Stimulated activated CD4-positive, alpha-beta T cell treated with anti-CD3 and anti-CD28 coated beads, Interleukin-15, amount 100 ng/mL, for 1 hour (primary cell): ENCODE data around the gene SSPN.

Experiments
- DNase-seq, 2 donors: peaks; one replicate each; pipeline ENCODE4 v3.0.0-alpha.2; 2020; ENCODE audit warnings: low read depth in 1 of 2, low spot score in 1 of 2

Gene SSPN, protein sequence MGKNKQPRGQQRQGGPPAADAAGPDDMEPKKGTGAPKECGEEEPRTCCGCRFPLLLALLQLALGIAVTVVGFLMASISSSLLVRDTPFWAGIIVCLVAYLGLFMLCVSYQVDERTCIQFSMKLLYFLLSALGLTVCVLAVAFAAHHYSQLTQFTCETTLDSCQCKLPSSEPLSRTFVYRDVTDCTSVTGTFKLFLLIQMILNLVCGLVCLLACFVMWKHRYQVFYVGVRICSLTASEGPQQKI

DNA sequence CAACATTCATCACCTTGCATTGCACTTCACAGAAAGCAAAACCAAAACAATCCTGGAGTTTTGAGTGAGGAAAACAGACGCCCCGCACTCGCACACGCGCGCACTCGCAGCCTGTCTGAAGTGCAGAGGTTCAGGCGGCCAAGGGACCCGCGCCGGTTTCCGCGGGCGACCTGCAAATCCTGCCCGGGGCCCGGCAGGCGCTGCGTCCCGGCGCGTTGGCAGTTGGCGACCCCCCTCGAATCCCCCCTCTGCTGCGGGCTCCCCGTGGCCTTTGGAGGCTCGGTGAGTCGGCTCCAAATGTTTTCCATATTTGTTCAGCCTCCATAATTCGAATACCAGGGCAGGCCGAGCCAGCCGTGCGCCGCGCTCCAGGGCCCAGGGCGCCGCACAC lies at the start of gene SSPN:
Gene SSPN, plus strand, starts transcription at position 324 of the 391 bp plus-strand sequence. CDS start 100 bp downstream, outside the sequence.
- no peak for DNase-seq

DNA sequence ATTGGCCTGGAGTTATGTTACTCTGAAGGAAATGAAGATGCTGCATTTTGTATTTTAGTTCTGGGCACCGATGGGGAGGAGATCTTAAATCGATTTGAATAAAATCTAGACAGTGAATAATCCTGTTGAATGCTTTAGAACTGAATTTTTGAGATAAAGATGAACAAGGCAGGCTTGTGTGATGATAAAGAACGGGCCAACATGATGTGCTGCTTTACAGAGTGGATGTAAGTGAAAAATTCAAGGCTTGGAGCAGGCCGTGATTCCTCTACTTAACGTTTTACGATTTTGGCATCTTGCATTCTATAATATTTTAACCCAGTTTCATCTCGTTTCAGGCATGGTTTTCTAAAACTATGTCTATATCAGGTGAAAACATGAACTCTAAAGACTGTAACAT lies 47.1 kb upstream of the SSPN start:
- no peak for DNase-seq

DNA sequence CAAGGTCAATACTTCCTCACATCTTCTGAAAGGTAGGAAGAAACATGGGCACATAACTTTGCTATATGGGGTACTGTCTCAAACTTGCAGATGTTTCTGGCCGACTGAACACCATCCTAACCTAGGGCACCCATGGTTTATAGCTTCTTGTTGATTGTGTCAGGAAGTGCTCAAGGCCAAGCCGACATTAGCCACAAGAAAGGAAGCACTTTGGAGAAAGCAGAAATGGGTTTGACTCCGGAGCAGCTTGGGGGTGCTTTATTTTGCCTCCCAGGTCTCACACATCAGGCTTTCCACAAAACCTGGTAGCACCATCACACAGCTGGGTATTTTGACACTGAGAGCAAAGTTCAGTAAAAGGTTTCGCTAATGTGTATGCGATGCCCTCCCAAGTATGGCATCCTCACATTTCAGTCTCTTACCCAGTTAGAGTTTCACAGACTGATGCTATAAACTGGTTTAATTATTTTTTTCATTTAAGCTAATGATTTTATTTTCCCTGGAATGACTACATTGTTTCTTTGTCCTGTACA lies 45.3 kb upstream of the SSPN start:
- DNase-seq = no peak

- DNase-seq = no peak
These were observed 44.5 kb upstream of the SSPN start for GRCh38 chr12:26150736-26151450.

DNA sequence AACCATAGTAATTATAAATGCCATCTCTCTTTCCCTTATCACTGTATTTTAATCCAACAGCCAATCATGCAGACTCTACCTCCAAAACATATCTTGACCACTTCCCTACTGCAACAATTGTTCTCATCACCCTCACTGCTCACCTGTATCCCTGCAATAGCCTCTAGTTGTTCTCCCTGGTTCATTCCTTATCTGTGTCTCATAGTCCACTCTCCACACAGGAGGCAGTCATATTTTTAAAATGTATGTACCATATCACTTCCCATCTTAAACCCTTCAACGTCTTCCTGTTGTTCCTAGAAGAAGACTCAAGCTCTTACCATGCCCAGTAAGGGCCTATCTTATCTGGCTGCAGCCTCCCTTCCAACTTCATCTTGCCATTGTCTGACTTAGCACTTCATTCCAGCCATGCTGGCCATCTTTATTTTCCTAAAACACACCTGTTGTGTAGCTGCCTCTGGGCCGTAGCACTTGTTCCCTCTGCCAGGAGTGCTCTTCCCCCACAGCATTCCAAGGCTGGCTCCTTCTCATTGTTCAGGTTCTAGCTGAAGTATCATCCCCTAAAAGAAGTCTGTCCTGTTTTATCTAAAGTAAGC lies 42.8 kb upstream of the SSPN start:
- no peak for DNase-seq

GRCh38 chr12:26153421-26154154 lies 41.8 kb upstream of the SSPN start:
- no peak for DNase-seq

DNA sequence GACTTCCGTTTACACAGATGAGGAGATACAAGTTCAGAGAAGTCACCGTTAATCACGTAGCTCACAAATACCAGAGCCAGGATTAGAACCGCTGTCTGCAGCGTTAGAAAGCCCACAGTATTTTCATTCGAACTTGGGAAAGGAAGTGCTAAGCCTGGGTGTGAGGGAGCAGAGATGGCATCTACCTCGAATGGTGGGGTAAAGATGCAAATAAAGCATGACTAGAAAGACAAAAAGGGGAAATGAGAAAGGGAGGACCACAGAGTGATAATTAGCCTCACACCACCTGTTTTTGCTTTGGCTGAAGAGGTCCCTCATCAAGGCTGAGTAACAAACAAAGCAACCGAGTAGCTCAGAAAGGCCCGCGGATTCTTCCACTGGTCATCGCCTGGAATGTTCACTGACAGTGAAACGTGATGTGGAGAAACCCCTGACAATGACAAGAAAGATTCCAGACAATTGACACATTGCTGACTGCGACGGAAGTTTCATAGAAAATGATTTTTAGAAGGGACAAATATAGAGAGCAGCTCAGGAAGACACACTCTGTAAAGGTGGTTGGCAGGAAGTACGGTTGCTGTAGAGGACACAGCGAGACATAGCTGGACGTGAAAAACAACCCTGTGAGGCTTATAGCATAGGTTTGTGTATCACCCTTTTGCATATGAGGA lies 39.0 kb upstream of the SSPN start:
- DNase-seq = no peak

- no peak for DNase-seq
These were observed 38.4 kb upstream of the SSPN start for GRCh38 chr12:26157001-26157400.

DNA sequence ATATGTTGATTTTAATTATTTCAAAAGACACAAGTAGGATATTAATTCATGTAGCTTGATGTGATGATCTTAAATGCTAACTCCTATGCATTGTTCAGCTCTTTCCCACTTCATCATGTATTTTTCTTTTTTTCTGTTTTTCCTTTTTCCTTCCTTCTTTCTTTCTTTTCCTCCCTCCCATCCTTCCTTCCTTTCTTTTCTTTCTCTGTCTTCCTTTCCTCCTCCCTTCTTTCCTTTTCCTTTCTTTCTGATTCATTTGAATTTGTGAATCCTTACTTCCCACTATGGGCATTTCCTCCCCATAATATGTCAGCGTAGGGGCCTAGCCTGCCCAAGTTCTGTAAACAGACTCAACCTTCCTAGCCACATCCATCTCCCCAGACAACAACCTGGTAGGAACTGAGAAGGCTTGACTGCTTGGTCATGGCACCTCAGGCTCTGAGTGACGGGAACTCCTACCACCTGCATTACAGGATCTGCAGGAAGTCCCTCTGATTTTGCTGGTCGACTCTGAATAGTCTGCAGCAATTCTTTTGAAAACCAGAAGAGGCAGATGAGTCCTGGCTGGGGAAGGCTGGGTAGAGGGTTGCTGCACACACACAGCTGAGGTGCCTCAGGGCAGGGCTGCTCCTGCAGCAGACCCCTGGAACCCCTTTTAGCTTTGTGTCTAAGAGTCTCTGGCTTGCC lies 37.2 kb upstream of the SSPN start:
- no peak for DNase-seq

- no peak for DNase-seq
These were observed 33.2 kb upstream of the SSPN start for GRCh38 chr12:26162174-26162573.

- no peak for DNase-seq
These were observed 32.5 kb upstream of the SSPN start for GRCh38 chr12:26162905-26163304.

GRCh38 chr12:26164118-26164517 lies 31.3 kb upstream of the SSPN start:
- no peak for DNase-seq

DNA sequence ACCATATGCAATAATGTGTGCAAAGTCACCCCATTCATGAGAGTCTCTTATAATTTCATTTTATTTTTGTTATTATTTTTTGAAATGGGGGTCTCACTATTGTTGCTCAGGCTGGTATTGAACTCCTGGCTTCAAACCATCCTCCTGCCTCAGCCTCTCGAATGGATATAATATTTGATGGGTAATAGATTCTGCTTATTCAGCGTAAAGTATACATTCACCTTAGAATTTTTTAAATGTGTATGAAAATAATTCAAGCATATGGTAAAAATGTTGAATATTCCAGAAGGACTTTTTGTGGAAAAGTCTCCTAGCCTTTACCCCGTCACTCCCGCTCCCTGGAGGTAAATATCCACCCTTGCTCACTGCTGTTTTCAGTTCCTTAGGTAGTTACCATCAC lies 23.4 kb upstream of the SSPN start:
- DNase-seq = no peak

DNA sequence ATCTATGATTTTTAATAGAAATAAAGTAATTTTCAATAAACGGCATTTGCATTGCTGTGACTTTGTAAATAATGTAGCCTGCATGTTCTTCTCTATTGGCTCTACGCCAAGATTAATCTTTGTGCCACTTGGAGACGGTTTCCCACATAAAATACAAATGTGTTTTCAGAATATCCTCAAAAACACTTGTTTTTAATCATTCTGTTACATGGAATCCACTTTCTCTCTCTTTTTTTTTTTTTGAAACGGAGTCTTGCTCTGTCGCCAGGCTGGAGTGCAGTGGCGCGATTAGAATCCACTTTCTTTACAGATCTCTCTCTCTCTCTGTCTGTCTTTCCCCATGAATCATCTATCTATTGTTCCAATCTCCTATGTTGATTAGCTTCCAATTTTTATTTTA lies 22.8 kb upstream of the SSPN start:
- DNase-seq = no peak

DNA sequence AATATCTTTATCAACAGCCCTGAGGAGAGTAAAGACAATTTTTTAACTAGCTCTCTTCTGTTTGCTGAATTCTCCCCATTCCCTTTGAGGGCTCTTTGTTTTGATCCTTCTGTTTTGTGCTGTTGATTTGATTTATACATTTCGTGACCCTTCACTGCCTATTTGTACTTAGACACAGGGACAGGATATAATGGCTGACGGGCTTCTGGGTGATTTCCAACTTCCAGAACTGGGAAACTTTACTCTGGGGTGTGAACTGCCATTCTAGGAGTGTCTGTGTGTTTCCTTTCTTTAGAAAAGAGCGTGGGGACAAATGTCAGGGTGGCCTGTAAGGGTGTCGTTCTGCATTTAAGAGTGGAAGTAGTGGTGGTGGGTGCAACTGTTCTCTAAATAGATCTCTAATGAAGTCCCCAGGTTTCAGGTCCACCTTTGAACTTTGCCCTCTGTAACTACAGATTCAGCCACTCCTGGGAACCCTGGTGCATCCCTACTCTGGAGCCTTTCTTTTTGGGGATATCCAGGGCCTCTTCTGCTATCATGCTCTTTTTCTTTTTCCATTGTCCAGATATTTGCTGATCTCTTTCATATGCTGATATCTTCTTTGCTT lies 22.3 kb upstream of the SSPN start:
- no peak for DNase-seq

DNA sequence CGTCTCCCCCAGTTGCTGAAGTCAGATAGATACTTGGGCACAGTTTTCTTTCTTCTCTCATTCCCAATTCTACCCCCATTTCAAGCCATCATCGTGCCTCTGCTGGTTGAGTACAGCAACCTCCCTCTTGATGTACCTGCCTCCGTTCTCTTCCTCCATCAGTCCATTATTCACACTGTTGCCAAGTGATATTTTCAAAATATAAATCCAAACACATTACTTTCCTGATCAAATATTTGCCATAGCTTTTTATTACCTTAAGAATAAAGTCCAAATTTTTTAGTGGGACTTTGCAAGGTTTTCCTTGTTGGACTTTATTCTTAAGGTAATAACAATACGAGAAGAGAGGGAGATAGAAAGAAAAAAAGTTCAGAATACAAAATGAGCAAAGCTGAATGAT lies 18.6 kb upstream of the SSPN start:
- no peak for DNase-seq

DNA sequence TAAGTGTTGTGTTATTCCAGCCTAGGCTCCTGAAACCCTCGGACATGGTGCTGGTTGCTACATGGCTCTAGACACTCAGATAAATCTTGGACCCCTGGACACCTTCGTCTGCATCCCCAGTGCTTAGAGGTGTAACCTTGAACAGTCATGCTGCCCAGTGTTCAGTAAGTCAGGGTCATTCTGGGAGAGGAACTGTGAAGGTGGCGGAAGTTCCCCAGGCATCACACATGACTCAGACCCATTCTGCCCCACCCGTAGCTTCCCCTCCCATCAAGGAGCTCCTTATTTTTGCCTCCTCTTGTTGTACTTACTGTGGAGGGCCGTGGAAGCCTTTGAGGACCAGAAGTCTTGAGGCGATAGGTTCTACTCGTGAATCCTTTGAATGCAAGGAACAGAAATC lies 18.1 kb upstream of the SSPN start:
- no peak for DNase-seq

DNA sequence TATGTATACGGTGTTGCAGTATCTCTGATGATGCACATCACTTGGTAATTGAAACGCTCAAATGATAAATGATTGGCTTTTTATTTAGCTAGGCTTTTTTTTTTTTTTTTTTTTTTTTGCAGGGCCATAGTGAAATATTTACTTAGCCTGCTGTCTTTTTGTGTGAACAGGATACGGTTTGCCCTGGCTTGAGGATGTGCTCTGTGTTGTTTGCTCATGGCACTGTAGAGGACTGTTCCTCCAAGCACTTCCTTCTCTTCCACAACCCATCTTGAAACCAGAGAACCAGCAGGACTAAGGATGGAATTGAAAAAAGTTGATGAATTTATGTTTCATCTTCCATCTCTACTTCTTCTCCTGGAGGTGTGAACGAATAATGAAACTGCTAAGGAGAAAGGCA lies 15.5 kb upstream of the SSPN start:
- DNase-seq = no peak

GRCh38 chr12:26182377-26182776 lies 13.0 kb upstream of the SSPN start:
- DNase-seq = no peak
